ENCODE data around the gene TATDN3. TPM values are rescaled to one million over a fixed set of nuclear protein-coding genes. Genes with fewer than 3 reads are reported as not detected.
A peak's percentile ranks its signal among the peaks of the same experiment; 100 is the strongest.

TATDN3 gene
- total RNA-seq, 1 experiment from 2014 or later: 17.3 TPM

DNA sequence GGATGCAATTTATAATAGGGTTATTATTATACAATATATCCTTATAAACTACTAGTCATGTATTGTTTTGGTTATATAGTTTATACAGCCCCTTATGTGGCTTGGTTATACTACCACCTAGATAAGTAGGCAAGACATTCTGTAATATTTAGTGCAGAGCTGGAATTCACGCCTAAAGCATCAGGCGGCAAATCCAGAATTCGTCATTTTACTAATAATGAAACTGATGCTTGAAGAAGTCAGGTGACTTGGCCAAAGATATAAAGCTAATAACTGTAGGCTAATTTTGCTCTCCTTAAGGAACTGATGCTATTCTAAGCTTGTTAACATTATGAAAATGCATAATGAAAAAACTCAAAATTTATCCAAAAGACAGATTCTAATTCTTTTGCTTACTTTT lies 10.9 kb upstream of the TATDN3 start:
- Histone ChIP-seq H3K27me3 (replicated peaks; ENCODE audit: insufficient read depth, low read depth, low read length, poor library complexity) (no peaks in the 10 kb centered on the region), H3K4me3 (ENCODE audit: low read depth, low read length, poor library complexity, severe bottlenecking) (no peak overlapping the region)
- intact Hi-C loops (cut with micrococcal nuclease; ENCODE audit: unreplicated experiment): loop anchor here (5.0 kb wide), 1 partner anchor 323 kb away; no protein-coding TSS in a partner anchor

GRCh38 chr1:212781225-212781624 lies 10.5 kb upstream of the TATDN3 start:
- ChIA-PET CTCF (interaction anchor here (1.6 kb wide), 1 partner anchor 116 kb away, joined by 7 read pairs; no protein-coding TSS in a partner anchor), POLR2A (ENCODE audit: low non-redundant PET) (no interaction called here)
- H3K27me3 ChIP-seq (replicated peaks; ENCODE audit: insufficient read depth, low read depth, low read length, poor library complexity): no peaks in the 10 kb centered on the region
- intact Hi-C loops (cut with micrococcal nuclease; ENCODE audit: unreplicated experiment): loop anchor here (5.0 kb wide), 1 partner anchor 324 kb away; no protein-coding TSS in a partner anchor
- H3K4me1 ChIP-seq (ENCODE audit: insufficient read depth, low read length, poor library complexity, severe bottlenecking): no peaks in the 10 kb centered on the region
- BruUV-seq (replicated peaks): no TSS peak
- H3K9me3 ChIP-seq (ENCODE audit: low read depth, low read length, poor library complexity, severe bottlenecking): no peaks in the 10 kb centered on the region
- H3K36me3 ChIP-seq (ENCODE audit: insufficient read depth, low read length, poor library complexity, severe bottlenecking): peaks cover 46% of the 10 kb centered on the region
- no peak for DNase-seq (ENCODE audit: low spot score)
- no peak overlapping the region for H3K27ac ChIP-seq (ENCODE audit: low read depth, low read length, poor library complexity, severe bottlenecking)
- TF ChIP-seq EZH2 (IDR thresholded peaks at IDR 0.05; ENCODE audit: borderline replicate concordance, low read depth, low read length, poor library complexity, severe bottlenecking) (no peak), CTCF (conservative IDR thresholded peaks at IDR 0.05; ENCODE audit: low read depth, low read length) (no peak)
- H3K4me3 ChIP-seq (ENCODE audit: low read depth, low read length, poor library complexity, severe bottlenecking): no peak overlapping the region

More for the DNA sequence above, 10.9 kb upstream of the TATDN3 start:
- Histone ChIP-seq H3K27ac (ENCODE audit: low read depth, low read length, poor library complexity, severe bottlenecking) (no peak overlapping the region), H3K9me3 (ENCODE audit: low read depth, low read length, poor library complexity, severe bottlenecking) (no peaks in the 10 kb centered on the region), H3K4me1 (ENCODE audit: insufficient read depth, low read length, poor library complexity, severe bottlenecking) (no peaks in the 10 kb centered on the region), H3K36me3 (ENCODE audit: insufficient read depth, low read length, poor library complexity, severe bottlenecking) (peaks cover 42% of the 10 kb centered on the region)
- POLR2A ChIA-PET (ENCODE audit: low non-redundant PET): no interaction called here
- DNase-seq (ENCODE audit: low spot score): no peak
- BruUV-seq (replicated peaks): no TSS peak
- CTCF ChIA-PET: interaction anchor here (1.6 kb wide), 1 partner anchor 115 kb away, joined by 7 read pairs; no protein-coding TSS in a partner anchor
- no peak for TF ChIP-seq EZH2 (IDR thresholded peaks at IDR 0.05; ENCODE audit: borderline replicate concordance, low read depth, low read length, poor library complexity, severe bottlenecking)
- no peak for TF ChIP-seq CTCF (conservative IDR thresholded peaks at IDR 0.05; ENCODE audit: low read depth, low read length)

GRCh38 chr1:212782422-212783154 lies 9.1 kb upstream of the TATDN3 start:
- H3K4me1 ChIP-seq (ENCODE audit: insufficient read depth, low read length, poor library complexity, severe bottlenecking): no peaks in the 10 kb centered on the region
- POLR2A ChIA-PET (ENCODE audit: low non-redundant PET): no interaction called here
- H3K27ac ChIP-seq (ENCODE audit: low read depth, low read length, poor library complexity, severe bottlenecking): no peak overlapping the region
- DNase-seq (ENCODE audit: low spot score): peak; percentile 45
- H3K36me3 ChIP-seq (ENCODE audit: insufficient read depth, low read length, poor library complexity, severe bottlenecking): peaks cover 51% of the 10 kb centered on the region
- no TSS peak for BruUV-seq (replicated peaks)
- H3K27me3 ChIP-seq (replicated peaks; ENCODE audit: insufficient read depth, low read depth, low read length, poor library complexity): no peaks in the 10 kb centered on the region
- H3K4me3 ChIP-seq (ENCODE audit: low read depth, low read length, poor library complexity, severe bottlenecking): no peak overlapping the region
- TF ChIP-seq EZH2 (IDR thresholded peaks at IDR 0.05; ENCODE audit: borderline replicate concordance, low read depth, low read length, poor library complexity, severe bottlenecking): no peak
- peak; percentile 68 for TF ChIP-seq CTCF (conservative IDR thresholded peaks at IDR 0.05; ENCODE audit: low read depth, low read length)
- H3K9me3 ChIP-seq (ENCODE audit: low read depth, low read length, poor library complexity, severe bottlenecking): no peaks in the 10 kb centered on the region
- CTCF ChIA-PET: interaction anchor here (0.7 to 1.6 kb wide), 3 partner anchors 33 to 306 kb away, joined by 3 to 7 read pairs (median 3); no protein-coding TSS in a partner anchor
- intact Hi-C loops (cut with micrococcal nuclease; ENCODE audit: unreplicated experiment): loop anchor here (1.0 to 5.0 kb wide), 3 partner anchors 117 to 325 kb away; no protein-coding TSS in a partner anchor

Measured in A673 (cell line).